NCI-H1930 (cell line): Measurements from ENCODE around the gene CAMKK2.
A peak's percentile ranks its signal among the peaks of the same experiment; 100 is the strongest.
"Not testable (repeated sequence)": the region's sequence is repeated elsewhere in the genome, so short reads cannot be mapped to it uniquely, and the experiment has no call there.

Source experiments
- DNase-seq, 2 experiments: peaks; one replicate each; lab custom pipeline; 2025; lab: John Stamatoyannopoulos, UW

Gene CAMKK2

GRCh38 chr12:121298411-121298810 is 1.9 kb upstream of the CAMKK2 start:
- not testable (repeated sequence) for DNase-seq

- peak in 1 of 2 experiments; percentile 61 for DNase-seq
Measured at GRCh38 chr12:121297435-121297991, 1.0 kb upstream of the CAMKK2 start.

GRCh38 chr12:121295746-121296617 is 527 bp downstream of the CAMKK2 start:
- no peak for DNase-seq

GRCh38 chr12:121295116-121295745 is 1.3 kb downstream of the CAMKK2 start:
- no peak for DNase-seq

GRCh38 chr12:121294151-121294889 is 2.2 kb downstream of the CAMKK2 start:
- DNase-seq = no peak

GRCh38 chr12:121293603-121294002 is 2.9 kb downstream of the CAMKK2 start:
- no peak for DNase-seq

- DNase-seq = no peak
Measured at GRCh38 chr12:121290410-121290809, 6.1 kb downstream of the CAMKK2 start.

GRCh38 chr12:121289962-121290361 is 6.5 kb downstream of the CAMKK2 start:
- no peak for DNase-seq

- DNase-seq = no peak
Measured at GRCh38 chr12:121288986-121289385, 7.5 kb downstream of the CAMKK2 start.

GRCh38 chr12:121288158-121288845 is 8.2 kb downstream of the CAMKK2 start:
- DNase-seq = no peak

- no peak for DNase-seq
Measured at GRCh38 chr12:121287267-121287954, 9.1 kb downstream of the CAMKK2 start.

- no peak for DNase-seq
Measured at GRCh38 chr12:121285856-121286255, 10.7 kb downstream of the CAMKK2 start.

GRCh38 chr12:121284551-121285390 is 11.7 kb downstream of the CAMKK2 start:
- no peak for DNase-seq

GRCh38 chr12:121283841-121284240 is 12.7 kb downstream of the CAMKK2 start:
- no peak for DNase-seq

GRCh38 chr12:121283388-121283787 is 13.1 kb downstream of the CAMKK2 start:
- DNase-seq = no peak

- DNase-seq = not testable (repeated sequence)
Measured at GRCh38 chr12:121282910-121283309, 13.6 kb downstream of the CAMKK2 start.

- no peak for DNase-seq
Measured at GRCh38 chr12:121282072-121282742, 14.3 kb downstream of the CAMKK2 start.

GRCh38 chr12:121281116-121281515 is 15.4 kb downstream of the CAMKK2 start:
- not testable (repeated sequence) for DNase-seq

GRCh38 chr12:121280531-121280930 is 16.0 kb downstream of the CAMKK2 start:
- DNase-seq = not testable (repeated sequence)

GRCh38 chr12:121279507-121279915 is 17.0 kb downstream of the CAMKK2 start:
- no peak for DNase-seq
